Stimulated activated memory B cell treated with anti-CD40 and anti-IgM and Interleukin-4, amounts not matched to agents 10 μg/mL and 1 μg/mL and 100 μg/mL, for 72 hours (primary cell): ENCODE data around the gene UBP1.
"Not testable (repeated sequence)": the region's sequence is repeated elsewhere in the genome, so short reads cannot be mapped to it uniquely, and the experiment has no call there.

Source experiments
- ATAC-seq: fragments of 150-1000 bp; cut with Tn5 transposase; 2 replicates; pipeline ENCODE4 v1.10.0; 2021
- H3K27ac Mint-ChIP-seq: one replicate; pipeline ENCODE4 v1.8.0; 2022; ENCODE audit warnings: mild to moderate bottlenecking, mixed read lengths
- H3K27me3 Mint-ChIP-seq: one replicate; pipeline ENCODE4 v1.8.0; 2022; ENCODE audit warnings: mixed read lengths
- H3K36me3 Mint-ChIP-seq: one replicate; pipeline ENCODE4 v1.8.0; 2022; ENCODE audit warnings: mixed read lengths
- H3K4me1 Mint-ChIP-seq: one replicate; pipeline ENCODE4 v1.8.0; 2022; ENCODE audit warnings: mixed read lengths
- H3K4me3 Mint-ChIP-seq: one replicate; pipeline ENCODE4 v1.8.0; 2022; ENCODE audit warnings: mild to moderate bottlenecking, moderate library complexity, mixed read lengths
- H3K9me3 Mint-ChIP-seq: one replicate; pipeline ENCODE4 v1.8.0; 2022; ENCODE audit warnings: mixed read lengths

UBP1 gene

DNA sequence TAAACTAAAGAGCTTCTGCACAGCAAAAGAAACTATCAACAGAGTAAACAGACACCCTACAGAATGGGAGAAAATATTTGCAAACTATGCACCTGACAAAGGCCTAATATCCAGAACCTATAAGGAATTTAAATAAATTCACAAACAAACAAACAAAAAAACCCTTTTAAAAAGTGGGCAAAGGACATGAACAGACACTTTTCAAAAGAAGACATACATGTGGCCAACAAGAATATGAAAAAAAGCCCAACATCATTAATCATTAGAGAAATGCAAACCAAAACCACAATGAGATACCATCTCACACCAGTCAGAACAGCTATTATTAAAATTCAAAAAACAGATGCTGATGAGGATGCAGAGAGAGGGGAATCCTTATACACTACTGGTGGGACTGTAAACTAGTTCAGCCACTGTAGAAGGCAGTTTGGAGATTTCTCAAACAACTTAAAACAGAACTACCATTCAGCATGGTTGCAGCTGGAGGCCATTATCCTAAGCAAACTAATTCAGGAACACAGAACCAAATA, 101.2 kb downstream of the UBP1 start:
- ATAC-seq, H3K36me3 Mint-ChIP-seq, H3K27ac Mint-ChIP-seq, H3K4me1 Mint-ChIP-seq, H3K9me3 Mint-ChIP-seq, H3K4me3 Mint-ChIP-seq, H3K27me3 Mint-ChIP-seq: not testable (repeated sequence)
